Loucy (cell line): ENCODE results near the gene PCNP.

Experiments used
- H2AFZ ChIP-seq: fragments of 200-600 bp; sonication (generic); 2 replicates; pipeline ENCODE4 v1.6.0; 2016; ENCODE audit warnings: antibody characterized with exemption, mild to moderate bottlenecking, low read length, moderate library complexity
- H3F3A ChIP-seq: fragments of 200-600 bp; 2 replicates; pipeline ENCODE4 v1.6.0; 2016; ENCODE audit warnings: antibody characterized with exemption, low read depth, mild to moderate bottlenecking
- H3K27me3 ChIP-seq: fragments of 200-600 bp; sonication (generic); 2 replicates; pipeline ENCODE4 v1.6.1; 2014; ENCODE audit warnings: low read length, mild to moderate bottlenecking; ENCODE audit not compliant: insufficient read depth, poor library complexity, severe bottlenecking
- H3K36me3 ChIP-seq: fragments of 200-600 bp; sonication (generic); 2 replicates; pipeline ENCODE4 v1.6.1; 2016; ENCODE audit warnings: low read length; ENCODE audit not compliant: insufficient read depth
- H3K4me1 ChIP-seq: fragments of 200-600 bp; sonication (generic); 2 replicates; pipeline ENCODE4 v1.5.1; 2014; ENCODE audit warnings: low read length, mild to moderate bottlenecking; ENCODE audit not compliant: insufficient read depth, poor library complexity, severe bottlenecking
- H3K4me2 ChIP-seq: fragments of 200-600 bp; sonication (generic); 2 replicates; pipeline ENCODE4 v1.6.0; 2014; ENCODE audit warnings: antibody characterized with exemption, low read length, low read depth, mild to moderate bottlenecking; ENCODE audit not compliant: poor library complexity, severe bottlenecking
- H3K4me3 ChIP-seq: fragments of 200-600 bp; sonication (generic); 2 replicates; pipeline ENCODE4 v1.5.1; 2014; ENCODE audit warnings: low read length, mild to moderate bottlenecking, mixed read lengths; ENCODE audit not compliant: poor library complexity, severe bottlenecking
- H3K79me2 ChIP-seq: fragments of 200-600 bp; sonication (generic); 2 replicates; pipeline ENCODE4 v1.6.1; 2014; ENCODE audit warnings: low read length; ENCODE audit not compliant: insufficient read depth
- H3K9ac ChIP-seq: fragments of 200-600 bp; sonication (generic); 2 replicates; pipeline ENCODE4 v1.6.0; 2014; ENCODE audit warnings: mild to moderate bottlenecking, low read depth, low read length, moderate library complexity; ENCODE audit not compliant: poor library complexity, severe bottlenecking
- H3K9me2 ChIP-seq: fragments of 200-600 bp; sonication (generic); replicated peaks from 2 replicates; pipeline ENCODE4 v1.6.1; 2016; ENCODE audit warnings: low read depth, low read length, mixed read lengths
- H3K9me3 ChIP-seq: fragments of 200-600 bp; sonication (generic); 2 replicates; pipeline ENCODE4 v1.6.1; 2014; ENCODE audit warnings: mild to moderate bottlenecking, antibody characterized with exemption, low read length, low read depth; ENCODE audit not compliant: insufficient read depth
- H4K20me1 ChIP-seq: fragments of 200-600 bp; sonication (generic); 2 replicates; pipeline ENCODE4 v1.6.0; 2014; ENCODE audit warnings: antibody characterized with exemption, low read length, mild to moderate bottlenecking; ENCODE audit not compliant: insufficient read depth, poor library complexity, severe bottlenecking
- EZH2phosphoT487 ChIP-seq: fragments of 200-600 bp; IDR thresholded peaks from 2 replicates; pipeline ENCODE4 v1.6.1; 2018; ENCODE audit warnings: antibody characterized with exemption, mild to moderate bottlenecking, moderate library complexity, borderline replicate concordance
- TF ChIP-seq, protein P1 (sequence below): fragments of 200-600 bp; sonication (generic); conservative IDR thresholded peaks from 2 replicates; pipeline ENCODE4 v1.5.1; 2014; ENCODE audit warnings: mild to moderate bottlenecking, antibody characterized with exemption, low read length

The PCNP gene

DNA sequence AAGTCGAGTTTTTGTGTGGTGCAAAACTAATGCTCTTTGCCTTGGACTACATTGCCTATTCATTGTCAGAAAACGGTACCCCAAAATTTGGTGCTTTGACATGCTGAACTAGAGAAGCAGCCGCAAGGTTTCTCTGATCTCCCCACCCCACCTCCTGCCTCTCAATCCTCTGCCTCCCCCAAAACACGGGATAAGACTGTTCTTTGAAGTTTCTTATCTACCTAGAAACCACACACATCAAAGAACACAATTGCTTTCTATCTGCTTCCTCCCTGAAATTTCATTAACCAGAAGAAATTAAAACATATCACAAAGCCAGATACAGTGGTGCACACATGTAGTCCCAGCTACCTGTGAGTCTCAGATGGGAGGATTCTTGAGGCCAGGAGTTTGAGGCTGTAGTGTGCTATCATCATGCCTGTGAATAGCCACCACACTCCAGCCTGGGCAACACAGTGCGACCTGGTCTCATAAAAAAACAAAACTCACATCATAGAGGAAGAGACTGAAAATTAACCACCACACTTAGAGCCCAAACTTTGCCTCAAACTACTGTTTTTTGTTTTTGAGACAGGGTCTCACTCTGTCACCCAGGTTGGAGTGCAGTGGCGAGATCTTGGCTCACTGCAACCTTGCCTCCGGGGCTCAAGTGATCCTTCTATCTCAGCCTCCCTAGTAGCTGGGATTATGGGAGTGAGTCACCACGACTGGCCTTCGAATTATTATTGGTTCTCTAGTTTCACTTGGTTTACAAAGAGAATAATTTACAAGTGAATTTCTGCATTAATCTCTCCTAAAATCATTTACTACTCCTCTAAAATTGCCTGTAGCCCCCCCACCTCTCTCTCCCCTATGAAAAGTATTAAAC is 2.7 kb upstream of the PCNP start:
- peak overlapping the region; percentile 18 for H3K4me2 ChIP-seq
- TF ChIP-seq, protein P1, sequence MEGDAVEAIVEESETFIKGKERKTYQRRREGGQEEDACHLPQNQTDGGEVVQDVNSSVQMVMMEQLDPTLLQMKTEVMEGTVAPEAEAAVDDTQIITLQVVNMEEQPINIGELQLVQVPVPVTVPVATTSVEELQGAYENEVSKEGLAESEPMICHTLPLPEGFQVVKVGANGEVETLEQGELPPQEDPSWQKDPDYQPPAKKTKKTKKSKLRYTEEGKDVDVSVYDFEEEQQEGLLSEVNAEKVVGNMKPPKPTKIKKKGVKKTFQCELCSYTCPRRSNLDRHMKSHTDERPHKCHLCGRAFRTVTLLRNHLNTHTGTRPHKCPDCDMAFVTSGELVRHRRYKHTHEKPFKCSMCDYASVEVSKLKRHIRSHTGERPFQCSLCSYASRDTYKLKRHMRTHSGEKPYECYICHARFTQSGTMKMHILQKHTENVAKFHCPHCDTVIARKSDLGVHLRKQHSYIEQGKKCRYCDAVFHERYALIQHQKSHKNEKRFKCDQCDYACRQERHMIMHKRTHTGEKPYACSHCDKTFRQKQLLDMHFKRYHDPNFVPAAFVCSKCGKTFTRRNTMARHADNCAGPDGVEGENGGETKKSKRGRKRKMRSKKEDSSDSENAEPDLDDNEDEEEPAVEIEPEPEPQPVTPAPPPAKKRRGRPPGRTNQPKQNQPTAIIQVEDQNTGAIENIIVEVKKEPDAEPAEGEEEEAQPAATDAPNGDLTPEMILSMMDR = no peak
- no peak for TF ChIP-seq EZH2phosphoT487
- H3K27me3 ChIP-seq = no peaks in the 10 kb centered on the region
- no peak overlapping the region for H3K4me3 ChIP-seq
- H2AFZ ChIP-seq = no peak overlapping the region; the same call in 1 of the 2 replicates
- no peaks in the 10 kb centered on the region for H3K9me3 ChIP-seq
- H3F3A ChIP-seq = no peaks in the 10 kb centered on the region
- H3K9ac ChIP-seq = no peak overlapping the region
- no peaks in the 10 kb centered on the region for H3K9me2 ChIP-seq
- peaks cover 22% of the 10 kb centered on the region for H3K4me1 ChIP-seq
- H3K36me3 ChIP-seq = peaks cover 3% of the 10 kb centered on the region; the same call in 1 of the 2 replicates
- H3K79me2 ChIP-seq = peaks cover 25% of the 10 kb centered on the region
- H4K20me1 ChIP-seq = peaks cover 12% of the 10 kb centered on the region

DNA sequence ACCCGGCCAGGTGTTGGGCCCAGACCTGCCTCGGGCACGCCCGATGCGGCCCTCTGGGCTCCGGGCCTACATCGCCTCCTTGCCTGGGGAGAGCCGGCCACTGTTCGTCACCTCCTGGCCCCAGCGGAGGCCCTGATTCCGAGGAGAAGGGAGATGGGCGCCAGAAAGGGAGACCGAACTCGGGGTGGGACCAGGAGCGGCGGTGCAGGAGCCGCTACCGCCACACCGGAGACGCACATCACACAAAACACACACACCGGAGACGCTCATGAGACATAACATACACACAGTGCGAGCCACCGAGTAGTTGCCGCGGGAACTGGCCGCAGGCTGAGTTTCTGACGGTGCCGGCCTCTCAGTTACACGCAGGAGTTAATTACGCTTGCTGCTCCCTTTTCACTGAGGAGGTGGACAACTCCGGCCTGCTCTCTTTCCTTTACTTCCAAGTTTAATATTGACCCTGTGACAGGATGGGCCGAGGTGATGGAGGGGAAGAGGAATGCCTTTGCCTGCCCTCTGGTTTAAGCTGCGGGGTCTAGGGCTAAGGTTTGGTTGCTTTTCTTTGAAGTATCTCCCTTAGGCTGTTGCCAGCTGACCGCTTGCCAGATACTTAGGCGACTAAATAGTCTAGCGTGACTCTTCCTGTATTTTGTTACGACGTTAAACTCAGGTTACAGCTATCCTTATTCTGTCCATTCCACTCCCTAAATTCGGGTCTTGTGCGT is 570 bp downstream of the PCNP start:
- no peaks in the 10 kb centered on the region for H3K27me3 ChIP-seq
- H3K4me2 ChIP-seq = peak overlapping the region; percentile 86
- H3K4me1 ChIP-seq = peaks cover 47% of the 10 kb centered on the region
- H2AFZ ChIP-seq = peak overlapping the region; percentile 89; the same call in 1 of the 2 replicates
- no peak for TF ChIP-seq EZH2phosphoT487
- TF ChIP-seq, protein P1 = no peak
- no peaks in the 10 kb centered on the region for H3K9me3 ChIP-seq
- H3K4me3 ChIP-seq = peak overlapping the region; percentile 86
- H3K9me2 ChIP-seq = no peaks in the 10 kb centered on the region
- H3F3A ChIP-seq = no peaks in the 10 kb centered on the region
- H3K79me2 ChIP-seq = peaks cover 52% of the 10 kb centered on the region
- peaks cover 41% of the 10 kb centered on the region for H4K20me1 ChIP-seq
- peak overlapping the region; percentile 97 for H3K9ac ChIP-seq
- peaks cover 4% of the 10 kb centered on the region; the same call in 1 of the 2 replicates for H3K36me3 ChIP-seq

DNA sequence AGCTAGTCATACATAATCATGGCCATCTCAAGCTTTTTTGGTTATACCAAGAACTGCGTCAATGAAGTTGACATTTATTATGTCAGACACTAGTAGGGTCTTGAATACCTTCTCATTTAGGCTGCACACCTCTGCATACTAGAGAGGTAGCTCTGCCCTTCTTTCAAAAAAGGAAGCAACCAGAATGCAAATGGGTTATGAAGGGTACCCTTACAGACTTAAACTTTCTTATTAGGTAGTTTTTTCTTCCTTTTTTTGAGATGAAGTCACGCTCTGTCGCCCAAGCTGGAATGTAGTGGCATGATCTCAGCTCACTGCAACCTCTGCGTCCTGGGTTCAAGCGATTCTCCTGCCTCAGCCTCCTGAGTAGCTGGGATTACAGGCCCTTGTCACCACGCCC is 3.3 kb downstream of the PCNP start:
- Histone ChIP-seq H3F3A (no peaks in the 10 kb centered on the region), H3K79me2 (peaks cover 79% of the 10 kb centered on the region), H3K9me2 (no peaks in the 10 kb centered on the region), H3K36me3 (peaks cover 8% of the 10 kb centered on the region), H3K4me1 (peaks cover 54% of the 10 kb centered on the region), H3K4me2 (peak overlapping the region; percentile 73), H2AFZ (no peak overlapping the region), H3K9ac (peak overlapping the region; percentile 10), H3K9me3 (no peaks in the 10 kb centered on the region), H4K20me1 (peaks cover 57% of the 10 kb centered on the region), H3K4me3 (peak overlapping the region; percentile 57), H3K27me3 (no peaks in the 10 kb centered on the region)
- TF ChIP-seq, protein P1 = no peak
- TF ChIP-seq EZH2phosphoT487 = no peak
